Lung (tissue), 12 donors: ENCODE data around the gene SPINK8. TPM values are rescaled to one million over a fixed set of nuclear protein-coding genes. Genes with fewer than 3 reads are reported as not detected.

Experiments used
- ATAC-seq: fragments of 200-7000 bp; cut with Tn5 transposase; one replicate; pipeline ENCODE4 v1.9.1; 2020; ENCODE audit warnings: moderate number of reproducible peaks; ENCODE audit not compliant: insufficient read depth, low FRiP score
- DNase-seq, 3 donors: peaks; one replicate each; pipeline ENCODE4 v3.0.0-alpha.2; 2013 to 2017
- H3K27ac ChIP-seq, 2 donors: one replicate each; pipeline ENCODE4 v1.5.1; 2013; ENCODE audit warnings: mild to moderate bottlenecking in 2 of 2, moderate library complexity in 2 of 2, control low read depth in 1 of 2, inconsistent platforms in 1 of 2, low read depth in 1 of 2, low read length in 1 of 2
- H3K27me3 ChIP-seq, 3 donors: one replicate each; pipeline ENCODE4 v1.5.1; 2013; ENCODE audit warnings: low read length in 2 of 3; ENCODE audit not compliant: control insufficient read depth in 3 of 3, insufficient read depth in 3 of 3
- H3K36me3 ChIP-seq, 4 donors: one replicate each; pipeline ENCODE4 v1.5.1; 2013; ENCODE audit warnings: low read length in 4 of 4, mild to moderate bottlenecking in 1 of 4, moderate library complexity in 1 of 4; ENCODE audit not compliant: control insufficient read depth in 4 of 4, insufficient read depth in 4 of 4
- H3K4me1 ChIP-seq, 5 donors: one replicate each; pipeline ENCODE4 v1.5.1; 2013; ENCODE audit warnings: low read length in 5 of 5, mild to moderate bottlenecking in 2 of 5, moderate library complexity in 1 of 5; ENCODE audit not compliant: control insufficient read depth in 5 of 5, insufficient read depth in 5 of 5
- H3K4me3 ChIP-seq: one replicate; pipeline ENCODE4 v1.5.1; 2013; ENCODE audit warnings: mild to moderate bottlenecking, control low read depth, moderate library complexity
- H3K9ac ChIP-seq, 2 donors: one replicate each; pipeline ENCODE4 v1.5.1; 2013; ENCODE audit warnings: low read length in 2 of 2, control low read depth in 1 of 2; ENCODE audit not compliant: insufficient read depth in 1 of 2
- H3K9me3 ChIP-seq, 4 donors: one replicate each; pipeline ENCODE4 v1.5.1; 2013; ENCODE audit warnings: low read length in 3 of 4, mild to moderate bottlenecking in 1 of 4, moderate library complexity in 1 of 4; ENCODE audit not compliant: control insufficient read depth in 4 of 4, insufficient read depth in 3 of 4
- CTCF ChIP-seq: IDR thresholded peaks from 2 replicates; pipeline ENCODE4 v1.5.1; 2012; ENCODE audit warnings: mild to moderate bottlenecking; ENCODE audit errors: control extremely low read depth, extremely low read depth
- WGBS, 2 donors: extraction: QIAGEN DNeasy Blood & Tissue Kit; methylation state at CpG; one replicate each; pipeline ENCODE4 v1.1.7; 2013; 5-methylcytosine and 5-hydroxymethylcytosine counted together
- polyA plus RNA-seq, 2 donors: library from polyadenylated mRNA; stranded (reverse); fragments of 200-250 nt; gene quantifications; one replicate each; pipeline ENCODE4 v1.2.1, GENCODE V29; 2013
- total RNA-seq, 2 donors: library from RNA; depleted of rRNA in 1 of 2; stranded (reverse); fragments of >200 nt in 1 of 2; gene quantifications; one replicate each; pipeline ENCODE4 v1.2.1, GENCODE V29; 2014 to 2021
- donor health status: control.
- donor health status: control.
- donor health status: Bipolar disorder and iron deficiency.
- donor health status: healthy.
- donor health status: DM: yes; HTN: yes; CAD: no.

The SPINK8 gene
- total and polyA plus RNA-seq, 4 donors, result not detected

GRCh38 chr3:48276911-48277641 is 56.4 kb downstream of the SPINK8 start:
- no peak for DNase-seq
- Histone ChIP-seq H3K4me1 (no peaks in the 10 kb centered on the region), H3K27me3 (no peaks in the 10 kb centered on the region), H3K9ac (no peak overlapping the region), H3K36me3 (no peaks in the 10 kb centered on the region), H3K27ac (no peak overlapping the region), H3K4me3 (no peak overlapping the region), H3K9me3 (no peaks in the 10 kb centered on the region)
- ATAC-seq, result no peak
- 92 to 93% methylated on average over 7 of the region's 7 CpGs for WGBS, 2 donors
- TF ChIP-seq CTCF, result no peak

GRCh38 chr3:48275287-48276027 is 58.0 kb downstream of the SPINK8 start:
- WGBS, 2 donors, result 68 to 83% methylated on average over 8 of the region's 8 CpGs
- no peaks in the 10 kb centered on the region for H3K9me3 ChIP-seq

GRCh38 chr3:48274452-48274851 is 59.0 kb downstream of the SPINK8 start:
- TF ChIP-seq CTCF, result no peak
- no peaks in the 10 kb centered on the region for H3K27me3 ChIP-seq
- H3K4me1 ChIP-seq, result no peaks in the 10 kb centered on the region
- no peak overlapping the region for H3K9ac ChIP-seq
- DNase-seq (no peak), ATAC-seq (no peak)
- no peak overlapping the region for H3K4me3 ChIP-seq
- no peak overlapping the region for H3K27ac ChIP-seq
- 92 to 94% methylated on average over 10 of the region's 10 CpGs for WGBS, 2 donors
- no peaks in the 10 kb centered on the region for H3K9me3 ChIP-seq
- peaks cover 0 to 3% (median 0%) of the 10 kb centered on the region in 4 donors for H3K36me3 ChIP-seq

More at GRCh38 chr3:48275287-48276027, 58.0 kb downstream of the SPINK8 start:
- no peak for DNase-seq
- no peak overlapping the region for H3K9ac ChIP-seq
- H3K4me3 ChIP-seq, result no peak overlapping the region
- H3K4me1 ChIP-seq, result no peaks in the 10 kb centered on the region
- H3K27ac ChIP-seq, result no peak overlapping the region
- no peaks in the 10 kb centered on the region for H3K27me3 ChIP-seq
- no peak for TF ChIP-seq CTCF
- no peak for ATAC-seq
- no peaks in the 10 kb centered on the region for H3K36me3 ChIP-seq
